K562 (cell line): ENCODE measurements around the gene CD9. TPM values are rescaled to one million over a fixed set of nuclear protein-coding genes. Genes with fewer than 3 reads are reported as not detected.

Experiments used
- CTBP1 ChIP-seq: fragments of 450-650 bp; IDR thresholded peaks from 2 replicates; pipeline ENCODE4 v1.6.1; 2016; ENCODE audit warnings: borderline replicate concordance
- CXXC5 ChIP-seq: fragments of 250-450 bp; sonication (Bioruptor Pico); IDR thresholded peaks from 2 replicates; pipeline ENCODE4 v1.8.0; 2022; ENCODE audit warnings: inconsistent platforms, mild to moderate bottlenecking, moderate library complexity
- HIVEP1 ChIP-seq: fragments of 250-450 bp; sonication (Bioruptor Pico); IDR thresholded peaks from 2 replicates; pipeline ENCODE4 v1.4.0; 2020; ENCODE audit warnings: mild to moderate bottlenecking
- MAZ ChIP-seq, 2 experiments: fragments of 450-650 bp in 1 of 2; sonication (generic) in 1 of 2; formaldehyde crosslinking; IDR thresholded peaks in 1 of 2; conservative IDR thresholded peaks in 1 of 2; 2 replicates each; pipeline versions ENCODE4 v1.4.0 to v1.5.0; 2020; ENCODE audit warnings: mild to moderate bottlenecking in 1 of 2, missing genetic modification reagents in 1 of 2
- POLR2G ChIP-seq: fragments of 200-400 bp; formaldehyde crosslinking; IDR thresholded peaks from 2 replicates; pipeline ENCODE4 v1.6.1; 2017; ENCODE audit warnings: low read depth, mild to moderate bottlenecking, antibody characterized with exemption, low read length, moderate library complexity
- ZNF140 ChIP-seq: fragments of 250-450 bp; sonication (Bioruptor Pico); IDR thresholded peaks from 2 replicates; pipeline ENCODE4 v1.8.0; 2021; ENCODE audit warnings: moderate library complexity, mild to moderate bottlenecking, inconsistent platforms
- ZNF384 ChIP-seq: IDR thresholded peaks from 2 replicates; pipeline ENCODE4 v1.6.1; 2012; ENCODE audit warnings: low read depth, low read length, improper control_type of control experiment
- ZNF408 ChIP-seq: fragments of 250-450 bp; sonication (Bioruptor Pico); IDR thresholded peaks from 2 replicates; pipeline ENCODE4 v1.4.0; 2020; ENCODE audit warnings: low read depth, mild to moderate bottlenecking, moderate library complexity
- polyA plus RNA-seq, 8 experiments: library from polyadenylated mRNA; depleted of rRNA in 4 of 8; stranded (reverse) in 5 of 8; unstranded in 3 of 8; fragments of >200 nt; fragmentation: Nextera tagmentation in 2 of 8; fragmentation: Illumina TruSeq in 1 of 8; extraction: Ambion mirVana in 2 of 8; extraction: Trizol in 1 of 8; gene quantifications; 2 replicates each; pipeline versions ENCODE4 v1.2.1 to v1.2.3, GENCODE V29; 2011 to 2014; ENCODE audit warnings: inconsistent platforms in 1 of 8, missing spikeins in 1 of 8
- total RNA-seq, 7 experiments: library from RNA; depleted of rRNA in 6 of 7; stranded (reverse); fragments of >200 nt in 6 of 7; fragmentation: Illumina TruSeq in 2 of 7; extraction: Trizol in 2 of 7; gene quantifications; 2 replicates each; pipeline versions ENCODE4 v1.2.1 to v1.2.3, GENCODE V29; 2011 to 2021; ENCODE audit warnings: low replicate concordance in 1 of 7
- TF ChIP-seq, protein P1 (sequence below), 2 experiments: fragments of 450-650 bp; formaldehyde crosslinking in 1 of 2; IDR thresholded peaks; 2 replicates each; pipeline versions ENCODE4 v1.4.0 to v1.6.1; 2014 to 2020; ENCODE audit warnings: mild to moderate bottlenecking in 2 of 2, borderline replicate concordance in 1 of 2, low read depth in 1 of 2
- TF ChIP-seq, protein P2 (sequence below): fragments of 200-800 bp; sonication (Bioruptor generic); IDR thresholded peaks from 2 replicates; pipeline ENCODE4 v1.6.1; 2017; ENCODE audit warnings: missing genetic modification characterization, missing compliant biosample characterization
- TF ChIP-seq, protein P3 (sequence below): sonication (generic); formaldehyde crosslinking; IDR thresholded peaks from 2 replicates; pipeline ENCODE4 v1.8.0; 2023; ENCODE audit warnings: mild to moderate bottlenecking, missing genetic modification reagents

Gene CD9
- total and polyA plus RNA-seq, 9 of the 15 experiments (the other 6 are each of a cell fraction or from before 2014, with no cell fraction given), result 0.43 to 5.6 (median 0.62) TPM

DNA sequence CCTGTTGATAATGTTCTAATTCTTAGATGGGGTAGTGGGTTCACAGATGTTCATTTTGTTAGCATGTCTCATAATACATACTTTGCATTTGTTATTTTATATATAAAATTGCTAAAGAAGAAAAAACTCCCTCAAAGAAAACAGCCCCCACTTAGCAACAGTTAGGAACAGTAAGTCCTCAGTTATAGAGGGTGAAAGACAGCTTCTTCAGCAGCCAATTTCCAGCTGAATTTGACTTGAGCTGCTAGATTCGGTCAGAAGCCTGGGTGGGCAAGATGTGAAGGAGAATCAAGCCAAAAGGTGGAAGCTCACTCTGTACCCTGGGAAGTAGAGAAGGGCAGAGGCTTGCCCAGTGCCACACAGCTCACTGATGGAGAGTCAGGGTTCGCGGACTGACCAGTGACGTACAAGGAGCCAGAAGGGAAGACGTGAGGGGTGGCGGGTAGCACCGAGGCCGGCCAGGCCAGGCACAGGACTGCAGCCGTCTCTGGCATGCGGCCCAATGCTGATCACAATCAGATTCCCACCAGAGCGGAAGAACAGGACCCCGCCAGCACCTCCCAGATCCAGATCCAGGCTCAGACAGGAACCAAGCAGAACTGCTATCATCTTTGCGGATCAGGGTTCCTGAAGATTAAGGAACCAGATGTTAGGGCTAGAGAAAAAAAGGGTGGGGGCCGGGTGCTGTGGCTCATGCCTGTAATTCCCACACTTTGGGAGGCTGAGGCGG, 45.3 kb upstream of the CD9 start (continued):
- TF ChIP-seq, protein P1, sequence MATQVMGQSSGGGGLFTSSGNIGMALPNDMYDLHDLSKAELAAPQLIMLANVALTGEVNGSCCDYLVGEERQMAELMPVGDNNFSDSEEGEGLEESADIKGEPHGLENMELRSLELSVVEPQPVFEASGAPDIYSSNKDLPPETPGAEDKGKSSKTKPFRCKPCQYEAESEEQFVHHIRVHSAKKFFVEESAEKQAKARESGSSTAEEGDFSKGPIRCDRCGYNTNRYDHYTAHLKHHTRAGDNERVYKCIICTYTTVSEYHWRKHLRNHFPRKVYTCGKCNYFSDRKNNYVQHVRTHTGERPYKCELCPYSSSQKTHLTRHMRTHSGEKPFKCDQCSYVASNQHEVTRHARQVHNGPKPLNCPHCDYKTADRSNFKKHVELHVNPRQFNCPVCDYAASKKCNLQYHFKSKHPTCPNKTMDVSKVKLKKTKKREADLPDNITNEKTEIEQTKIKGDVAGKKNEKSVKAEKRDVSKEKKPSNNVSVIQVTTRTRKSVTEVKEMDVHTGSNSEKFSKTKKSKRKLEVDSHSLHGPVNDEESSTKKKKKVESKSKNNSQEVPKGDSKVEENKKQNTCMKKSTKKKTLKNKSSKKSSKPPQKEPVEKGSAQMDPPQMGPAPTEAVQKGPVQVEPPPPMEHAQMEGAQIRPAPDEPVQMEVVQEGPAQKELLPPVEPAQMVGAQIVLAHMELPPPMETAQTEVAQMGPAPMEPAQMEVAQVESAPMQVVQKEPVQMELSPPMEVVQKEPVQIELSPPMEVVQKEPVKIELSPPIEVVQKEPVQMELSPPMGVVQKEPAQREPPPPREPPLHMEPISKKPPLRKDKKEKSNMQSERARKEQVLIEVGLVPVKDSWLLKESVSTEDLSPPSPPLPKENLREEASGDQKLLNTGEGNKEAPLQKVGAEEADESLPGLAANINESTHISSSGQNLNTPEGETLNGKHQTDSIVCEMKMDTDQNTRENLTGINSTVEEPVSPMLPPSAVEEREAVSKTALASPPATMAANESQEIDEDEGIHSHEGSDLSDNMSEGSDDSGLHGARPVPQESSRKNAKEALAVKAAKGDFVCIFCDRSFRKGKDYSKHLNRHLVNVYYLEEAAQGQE (IDR thresholded peaks at IDR 0.05; ENCODE audit: borderline replicate concordance), result peak; percentile 80
- TF ChIP-seq, protein P1 (CRISPR knock-in tag; IDR thresholded peaks at IDR 0.05; ENCODE audit: low read depth), result no peak
- TF ChIP-seq, protein P2, sequence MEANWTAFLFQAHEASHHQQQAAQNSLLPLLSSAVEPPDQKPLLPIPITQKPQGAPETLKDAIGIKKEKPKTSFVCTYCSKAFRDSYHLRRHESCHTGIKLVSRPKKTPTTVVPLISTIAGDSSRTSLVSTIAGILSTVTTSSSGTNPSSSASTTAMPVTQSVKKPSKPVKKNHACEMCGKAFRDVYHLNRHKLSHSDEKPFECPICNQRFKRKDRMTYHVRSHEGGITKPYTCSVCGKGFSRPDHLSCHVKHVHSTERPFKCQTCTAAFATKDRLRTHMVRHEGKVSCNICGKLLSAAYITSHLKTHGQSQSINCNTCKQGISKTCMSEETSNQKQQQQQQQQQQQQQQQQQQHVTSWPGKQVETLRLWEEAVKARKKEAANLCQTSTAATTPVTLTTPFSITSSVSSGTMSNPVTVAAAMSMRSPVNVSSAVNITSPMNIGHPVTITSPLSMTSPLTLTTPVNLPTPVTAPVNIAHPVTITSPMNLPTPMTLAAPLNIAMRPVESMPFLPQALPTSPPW, result peak; percentile 75; the same call in 1 of the 2 replicates
- TF ChIP-seq, protein P3, sequence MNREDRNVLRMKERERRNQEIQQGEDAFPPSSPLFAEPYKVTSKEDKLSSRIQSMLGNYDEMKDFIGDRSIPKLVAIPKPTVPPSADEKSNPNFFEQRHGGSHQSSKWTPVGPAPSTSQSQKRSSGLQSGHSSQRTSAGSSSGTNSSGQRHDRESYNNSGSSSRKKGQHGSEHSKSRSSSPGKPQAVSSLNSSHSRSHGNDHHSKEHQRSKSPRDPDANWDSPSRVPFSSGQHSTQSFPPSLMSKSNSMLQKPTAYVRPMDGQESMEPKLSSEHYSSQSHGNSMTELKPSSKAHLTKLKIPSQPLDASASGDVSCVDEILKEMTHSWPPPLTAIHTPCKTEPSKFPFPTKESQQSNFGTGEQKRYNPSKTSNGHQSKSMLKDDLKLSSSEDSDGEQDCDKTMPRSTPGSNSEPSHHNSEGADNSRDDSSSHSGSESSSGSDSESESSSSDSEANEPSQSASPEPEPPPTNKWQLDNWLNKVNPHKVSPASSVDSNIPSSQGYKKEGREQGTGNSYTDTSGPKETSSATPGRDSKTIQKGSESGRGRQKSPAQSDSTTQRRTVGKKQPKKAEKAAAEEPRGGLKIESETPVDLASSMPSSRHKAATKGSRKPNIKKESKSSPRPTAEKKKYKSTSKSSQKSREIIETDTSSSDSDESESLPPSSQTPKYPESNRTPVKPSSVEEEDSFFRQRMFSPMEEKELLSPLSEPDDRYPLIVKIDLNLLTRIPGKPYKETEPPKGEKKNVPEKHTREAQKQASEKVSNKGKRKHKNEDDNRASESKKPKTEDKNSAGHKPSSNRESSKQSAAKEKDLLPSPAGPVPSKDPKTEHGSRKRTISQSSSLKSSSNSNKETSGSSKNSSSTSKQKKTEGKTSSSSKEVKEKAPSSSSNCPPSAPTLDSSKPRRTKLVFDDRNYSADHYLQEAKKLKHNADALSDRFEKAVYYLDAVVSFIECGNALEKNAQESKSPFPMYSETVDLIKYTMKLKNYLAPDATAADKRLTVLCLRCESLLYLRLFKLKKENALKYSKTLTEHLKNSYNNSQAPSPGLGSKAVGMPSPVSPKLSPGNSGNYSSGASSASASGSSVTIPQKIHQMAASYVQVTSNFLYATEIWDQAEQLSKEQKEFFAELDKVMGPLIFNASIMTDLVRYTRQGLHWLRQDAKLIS (CRISPR knock-in tag), result no peak
- TF ChIP-seq HIVEP1 (CRISPR knock-in tag), result no peak
- TF ChIP-seq ZNF384, result no peak
- TF ChIP-seq CTBP1, result 0 out of 2 replicates have a peak, but pooled peaks have one; percentile 42
- no peak for TF ChIP-seq ZNF408
- TF ChIP-seq POLR2G, result no peak
- peak in 1 of 2 experiments; percentile 43; a peak in 1 of 4 replicates for TF ChIP-seq MAZ (CRISPR knock-in tag; conservative IDR thresholded peaks at IDR 0.05 in 1 of 2, IDR thresholded peaks at IDR 0.05 in 1 of 2)
- TF ChIP-seq CXXC5 (CRISPR knock-in tag), result peak; percentile 64
- no peak for TF ChIP-seq ZNF140 (CRISPR knock-in tag)
